K562 (cell line): ENCODE data around the gene ITPR1. TPM values are rescaled to one million over a fixed set of nuclear protein-coding genes. Genes with fewer than 3 reads are reported as not detected.

Source experiments
- ATAC-seq: fragments of 200-7000 bp; cut with Tn5 transposase; 3 replicates; pipeline ENCODE4 v1.9.1; 2020; ENCODE audit warnings: moderate library complexity
- BruUV-seq: library from RNA; stranded (reverse); fragments of 400-500 nt; replicated peaks from 2 replicates; lab custom pipeline; 2021; lab: Mats Ljungman, UMichigan
- CTCF ChIA-PET: fragments of 300-600 bp; formaldehyde crosslinking; extraction: SDS; loops from one replicate; lab custom pipeline; 2021; ENCODE audit warnings: low intra/inter-chr PET ratio; lab: Yijun Ruan, JAX
- POLR2A ChIA-PET: fragments of 300-600, 350-650 bp; sonication (Branson Sonifier 250); formaldehyde crosslinking; extraction: SDS; loops from one replicate; lab custom pipeline; 2021; ENCODE audit warnings: antibody characterized with exemption, inconsistent platforms; lab: Yijun Ruan, JAX
- DNase-seq, 4 experiments: peaks; one replicate each; pipeline versions ENCODE4 v3.0.0 to v3.0.0-alpha.2; 2011 to 2018; ENCODE audit warnings: low spot score in 3 of 4, mixed read lengths in 3 of 4; ENCODE audit errors: extremely low read depth in 1 of 4
- FAIRE-seq: peaks from 2 replicates; lab custom pipeline; 2011; peaks lifted over from hg19 to GRCh38; lab: Jason Lieb, UNC
- H2AFZ ChIP-seq: 2 replicates; pipeline ENCODE4 v1.6.0; 2011; ENCODE audit warnings: low read depth, low read length, control low read depth, inconsistent platforms
- H3K27ac ChIP-seq: fragments of 200-600 bp; 3 replicates; pipeline ENCODE4 v1.8.0; 2011; ENCODE audit warnings: low read depth, mild to moderate bottlenecking, control low read depth, inconsistent platforms, low read length, moderate library complexity, mixed read lengths; ENCODE audit errors: extremely low read depth
- H3K27me3 ChIP-seq, 2 experiments: fragments of 300-600 bp in 1 of 2; 2 replicates in 1 of 2; 3 replicates in 1 of 2; pipeline versions ENCODE4 v1.6.0 to v1.8.0; 2011; ENCODE audit warnings: inconsistent platforms in 2 of 2, low read length in 2 of 2, mild to moderate bottlenecking in 1 of 2, mixed read lengths in 1 of 2, moderate library complexity in 1 of 2; ENCODE audit not compliant: control insufficient read depth in 2 of 2, insufficient read depth in 2 of 2
- H3K36me3 ChIP-seq: fragments of 300-600 bp; 3 replicates; pipeline ENCODE4 v1.8.0; 2011; ENCODE audit warnings: mild to moderate bottlenecking, low read length, inconsistent platforms; ENCODE audit not compliant: control insufficient read depth, insufficient read depth
- H3K4me1 ChIP-seq, 2 experiments: fragments of 200-600 bp in 1 of 2; replicated peaks in 1 of 2; 2 replicates in 1 of 2; 3 replicates in 1 of 2; pipeline versions ENCODE4 v1.5.1 to v1.8.0; 2011; ENCODE audit warnings: inconsistent platforms in 2 of 2, low read length in 2 of 2, mild to moderate bottlenecking in 1 of 2, mixed read lengths in 1 of 2, moderate library complexity in 1 of 2; ENCODE audit not compliant: control insufficient read depth in 2 of 2, insufficient read depth in 2 of 2
- H3K4me2 ChIP-seq: 2 replicates; pipeline ENCODE4 v1.6.1; 2011; ENCODE audit warnings: low read length, control low read depth, inconsistent platforms, mixed read lengths; ENCODE audit not compliant: insufficient read depth
- H3K4me3 ChIP-seq: fragments of 200-600 bp; sonication (generic), shearing (Covaris generic); 2 replicates; pipeline ENCODE4 v1.5.1; 2016; ENCODE audit warnings: control low read depth, inconsistent platforms
- H3K79me2 ChIP-seq: fragments of 200-600 bp; 3 replicates; pipeline ENCODE4 v1.8.0; 2011; ENCODE audit warnings: low read length, inconsistent platforms; ENCODE audit not compliant: control insufficient read depth, insufficient read depth
- H3K9ac ChIP-seq, 2 experiments: 2 replicates each; pipeline versions ENCODE4 v1.6.0 to v1.6.1; 2011; ENCODE audit warnings: low read depth in 2 of 2, low read length in 2 of 2, control low read depth in 1 of 2, inconsistent platforms in 1 of 2, mild to moderate bottlenecking in 1 of 2, mixed read lengths in 1 of 2; ENCODE audit not compliant: insufficient read depth in 1 of 2
- H3K9me1 ChIP-seq: one replicate; pipeline ENCODE4 v1.6.0; 2011; ENCODE audit warnings: inconsistent platforms, mild to moderate bottlenecking, low read length, moderate library complexity; ENCODE audit not compliant: control insufficient read depth, insufficient read depth
- H3K9me3 ChIP-seq: replicated peaks from 2 replicates; pipeline ENCODE4 v1.5.1; 2011; ENCODE audit warnings: low read depth, low read length, inconsistent platforms; ENCODE audit not compliant: control insufficient read depth, insufficient read depth
- H4K20me1 ChIP-seq: replicated peaks from 2 replicates; pipeline ENCODE4 v1.6.1; 2011; ENCODE audit warnings: low read length, inconsistent platforms, mixed read lengths; ENCODE audit not compliant: control insufficient read depth, insufficient read depth
- ADNP ChIP-seq: fragments of 200-800 bp; sonication (Bioruptor generic); IDR thresholded peaks from 2 replicates; pipeline ENCODE4 v1.6.1; 2016; ENCODE audit warnings: missing genetic modification characterization, missing compliant biosample characterization
- ARNT ChIP-seq, 2 experiments: fragments of 450-650 bp; IDR thresholded peaks; 2 replicates each; pipeline ENCODE4 v1.6.1; 2016; ENCODE audit warnings: mild to moderate bottlenecking in 1 of 2
- EGR1 ChIP-seq: fragments of 450-650 bp; conservative IDR thresholded peaks from 2 replicates; pipeline ENCODE4 v1.6.1; 2017; ENCODE audit warnings: mild to moderate bottlenecking
- EWSR1 ChIP-seq: fragments of 450-650 bp; IDR thresholded peaks from 2 replicates; pipeline ENCODE4 v1.6.1; 2018; ENCODE audit warnings: borderline replicate concordance, mild to moderate bottlenecking, low read depth, moderate library complexity; ENCODE audit not compliant: partially characterized antibody
- FOXJ3 ChIP-seq: sonication (generic); formaldehyde crosslinking; IDR thresholded peaks from 2 replicates; pipeline ENCODE4 v1.4.0; 2020; ENCODE audit warnings: mild to moderate bottlenecking, missing genetic modification reagents
- MBD2 ChIP-seq: sonication (generic); IDR thresholded peaks from 2 replicates; pipeline ENCODE4 v1.6.1; 2016; ENCODE audit warnings: low read depth, borderline replicate concordance
- NR1H2 ChIP-seq: sonication (generic); formaldehyde crosslinking; IDR thresholded peaks from 2 replicates; pipeline ENCODE4 v1.4.0; 2020; ENCODE audit warnings: mild to moderate bottlenecking, missing genetic modification reagents
- NR2C2 ChIP-seq, 2 experiments: fragments of 200-800 bp in 1 of 2; sonication (Bioruptor generic) in 1 of 2; sonication (generic) in 1 of 2; formaldehyde crosslinking in 1 of 2; IDR thresholded peaks; 2 replicates each; pipeline versions ENCODE4 v1.6.1 to v1.8.0; 2016 to 2022; ENCODE audit warnings: mild to moderate bottlenecking in 1 of 2, missing compliant biosample characterization in 1 of 2, missing genetic modification characterization in 1 of 2, missing genetic modification reagents in 1 of 2
- RCOR1 ChIP-seq, 2 experiments: IDR thresholded peaks; 2 replicates each; pipeline ENCODE4 v1.6.1; 2012; ENCODE audit warnings: low read depth in 2 of 2, low read length in 2 of 2, borderline replicate concordance in 1 of 2, improper control_type of control experiment in 1 of 2
- SIRT6 ChIP-seq: IDR thresholded peaks from one replicate; pipeline ENCODE4 v1.6.1; 2012; ENCODE audit warnings: low read depth, mild to moderate bottlenecking, control low read depth, inconsistent platforms, low read length, moderate library complexity
- SMAD4 ChIP-seq: fragments of 250-450 bp; sonication (Bioruptor Pico); conservative IDR thresholded peaks from 2 replicates; pipeline ENCODE4 v1.8.0; 2021; ENCODE audit warnings: inconsistent platforms, mild to moderate bottlenecking, moderate library complexity
- ZNF146 ChIP-seq: IDR thresholded peaks from one replicate; pipeline ENCODE4 v1.6.1; 2018; ENCODE audit warnings: missing compliant biosample characterization; ENCODE audit not compliant: unreplicated experiment
- ZNF696 ChIP-seq: fragments of 250-450 bp; sonication (Bioruptor Pico); conservative IDR thresholded peaks from 2 replicates; pipeline ENCODE4 v1.4.0; 2020; ENCODE audit warnings: mild to moderate bottlenecking, moderate library complexity
- WGBS: fragments of 100-300 bp; shearing (Covaris generic); methylation state at CpG from one replicate; pipeline ENCODE4 v1.1.6; 2016; ENCODE audit warnings: low coverage, mixed read lengths; ENCODE audit not compliant: insufficient coverage; ENCODE audit errors: missing lambda C conversion rate; 5-methylcytosine and 5-hydroxymethylcytosine counted together
- in situ Hi-C: fragments of 300-500 bp; cut with MboI; formaldehyde crosslinking; loops from 4 replicates; pipeline ENCODE4 v1.15.0; 2018; ENCODE audit warnings: inconsistent platforms, mixed read lengths
- intact Hi-C: fragments of 100-400 bp; cut with micrococcal nuclease; formaldehyde crosslinking; loops from 2 replicates; pipeline ENCODE4 v1.14.2; 2022
- polyA plus RNA-seq, 8 experiments: library from polyadenylated mRNA; depleted of rRNA in 4 of 8; stranded (reverse) in 5 of 8; unstranded in 3 of 8; fragments of >200 nt; fragmentation: Nextera tagmentation in 2 of 8; fragmentation: Illumina TruSeq in 1 of 8; extraction: Ambion mirVana in 2 of 8; extraction: Trizol in 1 of 8; gene quantifications; 2 replicates each; pipeline versions ENCODE4 v1.2.1 to v1.2.3, GENCODE V29; 2011 to 2014; ENCODE audit warnings: inconsistent platforms in 1 of 8, missing spikeins in 1 of 8
- total RNA-seq, 7 experiments: library from RNA; depleted of rRNA in 6 of 7; stranded (reverse); fragments of >200 nt in 6 of 7; fragmentation: Illumina TruSeq in 2 of 7; extraction: Trizol in 2 of 7; gene quantifications; 2 replicates each; pipeline versions ENCODE4 v1.2.1 to v1.2.3, GENCODE V29; 2011 to 2021; ENCODE audit warnings: low replicate concordance in 1 of 7
- TF ChIP-seq, protein P1 (sequence below): fragments of 250-450 bp; sonication (Bioruptor Pico); IDR thresholded peaks from 2 replicates; pipeline ENCODE4 v1.4.0; 2020; ENCODE audit warnings: mild to moderate bottlenecking, moderate library complexity
- TF ChIP-seq, protein P2 (sequence below): sonication (generic); formaldehyde crosslinking; IDR thresholded peaks from 2 replicates; pipeline ENCODE4 v1.8.0; 2022; ENCODE audit warnings: missing genetic modification reagents, mild to moderate bottlenecking, borderline replicate concordance
- TF ChIP-seq, protein P3 (sequence below): IDR thresholded peaks from 2 replicates; pipeline ENCODE4 v1.6.1; 2012; ENCODE audit warnings: low read depth, low read length, improper control_type of control experiment, borderline replicate concordance

Gene ITPR1
- total and polyA plus RNA-seq, 9 of the 15 experiments (the other 6 are each of a cell fraction or from before 2014, with no cell fraction given) = 22.4 to 40.0 (median 27.4) TPM

DNA sequence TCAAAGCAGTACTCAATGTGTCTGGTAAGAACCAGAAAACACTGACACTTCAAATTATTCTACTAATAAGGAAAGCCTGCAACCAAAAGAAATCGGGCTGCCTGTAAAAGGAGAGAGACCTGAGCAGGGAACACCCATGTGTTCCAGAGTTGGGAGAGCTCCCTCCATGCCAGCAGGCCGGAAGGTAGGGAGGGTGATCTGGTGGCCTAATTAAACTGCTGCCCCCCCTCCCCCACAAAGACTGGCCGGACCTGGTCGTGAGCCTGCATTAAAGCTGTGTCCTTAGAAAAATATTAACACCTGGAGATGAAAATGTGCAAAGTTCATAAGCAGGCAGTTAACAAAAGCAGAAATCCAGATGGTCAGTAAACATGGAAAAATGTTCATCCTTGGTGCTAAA is 315.5 kb downstream of the ITPR1 start:
- H4K20me1 ChIP-seq = no peaks in the 10 kb centered on the region
- no peak overlapping the region for H3K9ac ChIP-seq
- no peak for FAIRE-seq
- no peak overlapping the region for H2AFZ ChIP-seq
- no peak overlapping the region for H3K27ac ChIP-seq
- no peaks in the 10 kb centered on the region for H3K9me3 ChIP-seq
- ATAC-seq = no peak
- H3K4me2 ChIP-seq = no peak overlapping the region
- POLR2A ChIA-PET = no interaction called here
- no peak overlapping the region for H3K4me3 ChIP-seq
- no peak for DNase-seq
- H3K36me3 ChIP-seq = no peaks in the 10 kb centered on the region; the same call in 2 of the 3 replicates
- intact Hi-C loops (no loop called here), in situ Hi-C loops (no loop called here)
- no peaks in the 10 kb centered on the region for H3K79me2 ChIP-seq
- no peaks in the 10 kb centered on the region for H3K9me1 ChIP-seq
- no peaks in the 10 kb centered on the region for H3K27me3 ChIP-seq
- 68% methylated on average over 4 of the region's 4 CpGs for WGBS
- no TSS peak for BruUV-seq
- CTCF ChIA-PET = no interaction called here
- H3K4me1 ChIP-seq = peaks cover 4 to 46% of the 10 kb centered on the region in 2 experiments; a peak in 4 of 5 replicates
- no peak for TF ChIP-seq NR2C2 (CRISPR knock-in tag; IDR thresholded peaks at IDR 0.05)
- TF ChIP-seq NR2C2 (tag; IDR thresholded peaks at IDR 0.05) = no peak
- TF ChIP-seq RCOR1 (IDR thresholded peaks at IDR 0.05; ENCODE audit: borderline replicate concordance in 1 of 2, low read depth in 2 of 2, low read length in 2 of 2) = no peak
- no peak for TF ChIP-seq ZNF146 (CRISPR knock-in tag)
- no peak for TF ChIP-seq EGR1
- TF ChIP-seq, protein P1, sequence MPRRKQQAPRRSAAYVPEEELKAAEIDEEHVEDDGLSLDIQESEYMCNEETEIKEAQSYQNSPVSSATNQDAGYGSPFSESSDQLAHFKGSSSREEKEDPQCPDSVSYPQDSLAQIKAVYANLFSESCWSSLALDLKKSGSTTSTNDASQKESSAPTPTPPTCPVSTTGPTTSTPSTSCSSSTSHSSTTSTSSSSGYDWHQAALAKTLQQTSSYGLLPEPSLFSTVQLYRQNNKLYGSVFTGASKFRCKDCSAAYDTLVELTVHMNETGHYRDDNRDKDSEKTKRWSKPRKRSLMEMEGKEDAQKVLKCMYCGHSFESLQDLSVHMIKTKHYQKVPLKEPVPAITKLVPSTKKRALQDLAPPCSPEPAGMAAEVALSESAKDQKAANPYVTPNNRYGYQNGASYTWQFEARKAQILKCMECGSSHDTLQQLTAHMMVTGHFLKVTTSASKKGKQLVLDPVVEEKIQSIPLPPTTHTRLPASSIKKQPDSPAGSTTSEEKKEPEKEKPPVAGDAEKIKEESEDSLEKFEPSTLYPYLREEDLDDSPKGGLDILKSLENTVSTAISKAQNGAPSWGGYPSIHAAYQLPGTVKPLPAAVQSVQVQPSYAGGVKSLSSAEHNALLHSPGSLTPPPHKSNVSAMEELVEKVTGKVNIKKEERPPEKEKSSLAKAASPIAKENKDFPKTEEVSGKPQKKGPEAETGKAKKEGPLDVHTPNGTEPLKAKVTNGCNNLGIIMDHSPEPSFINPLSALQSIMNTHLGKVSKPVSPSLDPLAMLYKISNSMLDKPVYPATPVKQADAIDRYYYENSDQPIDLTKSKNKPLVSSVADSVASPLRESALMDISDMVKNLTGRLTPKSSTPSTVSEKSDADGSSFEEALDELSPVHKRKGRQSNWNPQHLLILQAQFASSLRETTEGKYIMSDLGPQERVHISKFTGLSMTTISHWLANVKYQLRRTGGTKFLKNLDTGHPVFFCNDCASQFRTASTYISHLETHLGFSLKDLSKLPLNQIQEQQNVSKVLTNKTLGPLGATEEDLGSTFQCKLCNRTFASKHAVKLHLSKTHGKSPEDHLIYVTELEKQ = no peak
- no peak for TF ChIP-seq NR1H2 (CRISPR knock-in tag)
- TF ChIP-seq ARNT (IDR thresholded peaks at IDR 0.05) = no peak
- TF ChIP-seq, protein P2, sequence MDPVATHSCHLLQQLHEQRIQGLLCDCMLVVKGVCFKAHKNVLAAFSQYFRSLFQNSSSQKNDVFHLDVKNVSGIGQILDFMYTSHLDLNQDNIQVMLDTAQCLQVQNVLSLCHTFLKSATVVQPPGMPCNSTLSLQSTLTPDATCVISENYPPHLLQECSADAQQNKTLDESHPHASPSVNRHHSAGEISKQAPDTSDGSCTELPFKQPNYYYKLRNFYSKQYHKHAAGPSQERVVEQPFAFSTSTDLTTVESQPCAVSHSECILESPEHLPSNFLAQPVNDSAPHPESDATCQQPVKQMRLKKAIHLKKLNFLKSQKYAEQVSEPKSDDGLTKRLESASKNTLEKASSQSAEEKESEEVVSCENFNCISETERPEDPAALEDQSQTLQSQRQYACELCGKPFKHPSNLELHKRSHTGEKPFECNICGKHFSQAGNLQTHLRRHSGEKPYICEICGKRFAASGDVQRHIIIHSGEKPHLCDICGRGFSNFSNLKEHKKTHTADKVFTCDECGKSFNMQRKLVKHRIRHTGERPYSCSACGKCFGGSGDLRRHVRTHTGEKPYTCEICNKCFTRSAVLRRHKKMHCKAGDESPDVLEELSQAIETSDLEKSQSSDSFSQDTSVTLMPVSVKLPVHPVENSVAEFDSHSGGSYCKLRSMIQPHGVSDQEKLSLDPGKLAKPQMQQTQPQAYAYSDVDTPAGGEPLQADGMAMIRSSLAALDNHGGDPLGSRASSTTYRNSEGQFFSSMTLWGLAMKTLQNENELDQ (CRISPR knock-in tag) = no peak
- no peak for TF ChIP-seq FOXJ3 (CRISPR knock-in tag)
- no peak for TF ChIP-seq MBD2
- no peak for TF ChIP-seq EWSR1
- TF ChIP-seq ZNF696 (CRISPR knock-in tag) = no peak
- no peak for TF ChIP-seq SMAD4 (CRISPR knock-in tag)
- TF ChIP-seq, protein P3, sequence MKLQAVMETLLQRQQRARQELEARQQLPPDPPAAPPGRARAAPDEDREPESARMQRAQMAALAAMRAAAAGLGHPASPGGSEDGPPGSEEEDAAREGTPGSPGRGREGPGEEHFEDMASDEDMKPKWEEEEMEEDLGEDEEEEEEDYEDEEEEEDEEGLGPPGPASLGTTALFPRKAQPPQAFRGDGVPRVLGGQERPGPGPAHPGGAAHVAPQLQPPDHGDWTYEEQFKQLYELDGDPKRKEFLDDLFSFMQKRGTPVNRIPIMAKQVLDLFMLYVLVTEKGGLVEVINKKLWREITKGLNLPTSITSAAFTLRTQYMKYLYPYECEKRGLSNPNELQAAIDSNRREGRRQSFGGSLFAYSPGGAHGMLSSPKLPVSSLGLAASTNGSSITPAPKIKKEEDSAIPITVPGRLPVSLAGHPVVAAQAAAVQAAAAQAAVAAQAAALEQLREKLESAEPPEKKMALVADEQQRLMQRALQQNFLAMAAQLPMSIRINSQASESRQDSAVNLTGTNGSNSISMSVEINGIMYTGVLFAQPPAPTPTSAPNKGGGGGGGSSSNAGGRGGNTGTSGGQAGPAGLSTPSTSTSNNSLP = no peak
- no peak for TF ChIP-seq ADNP (tag)
- TF ChIP-seq SIRT6 = no peak
